Cardiac muscle cell (in vitro differentiated cells and primary cell): Measurements from ENCODE around the gene EID1. TPM values are rescaled to one million over a fixed set of nuclear protein-coding genes. Genes with fewer than 3 reads are reported as not detected.

Experiments
- DNase-seq, 2 donors: peaks; one replicate each; pipeline versions ENCODE4 v3.0.0 to v3.0.0-alpha.2; 2010 to 2017; ENCODE audit warnings: low read depth in 1 of 2, low spot score in 1 of 2
- H3K27ac ChIP-seq: fragments of 200-600 bp; sonication (generic); 2 replicates; pipeline ENCODE4 v1.5.1; 2016
- H3K27me3 ChIP-seq: fragments of 200-600 bp; sonication (generic); 2 replicates; pipeline ENCODE4 v1.6.0; 2016; ENCODE audit warnings: control low read depth
- H3K36me3 ChIP-seq: fragments of 200-600 bp; sonication (generic); 2 replicates; pipeline ENCODE4 v1.5.1; 2016; ENCODE audit warnings: control low read depth
- H3K4me1 ChIP-seq: fragments of 200-600 bp; sonication (generic); 2 replicates; pipeline ENCODE4 v1.8.1; 2017; ENCODE audit warnings: low read depth, mild to moderate bottlenecking, mixed run types
- H3K4me3 ChIP-seq: fragments of 200-600 bp; sonication (generic); 2 replicates; pipeline ENCODE4 v1.5.1; 2016; ENCODE audit warnings: mild to moderate bottlenecking
- H3K9me3 ChIP-seq: fragments of 200-600 bp; sonication (generic); 2 replicates; pipeline ENCODE4 v1.5.1; 2017; ENCODE audit warnings: low read depth, mild to moderate bottlenecking, control low read depth
- CTCF ChIP-seq: IDR thresholded peaks from 2 replicates; pipeline ENCODE4 v1.5.1; 2012; ENCODE audit warnings: low read depth, mild to moderate bottlenecking, low read length
- polyA plus RNA-seq: library from polyadenylated mRNA; unstranded; fragments of >200 nt; fragmentation: Nextera tagmentation; extraction: Ambion mirVana; gene quantifications from 2 replicates; pipeline ENCODE4 v1.2.1, GENCODE V29; 2016
- total RNA-seq: library from RNA; depleted of rRNA; stranded (reverse); fragments of >200 nt; gene quantifications from 2 replicates; pipeline ENCODE4 v1.2.3, GENCODE V29; 2016

Gene EID1
- total RNA-seq = 355 and 409 TPM in 2 replicates
- polyA plus RNA-seq = 361 and 422 TPM in 2 replicates

GRCh38 chr15:48877630-48878595, at the start of gene EID1:
EID1 (plus strand) TSS chr15:48878134; CDS start chr15:48878177, 43 bp downstream.
- H3K4me3 ChIP-seq = peak within 1 kb of the TSS; percentile 57
- DNase-seq = peak; percentile 95 to 98
- TF ChIP-seq CTCF = no peak
- H3K4me1 ChIP-seq = peaks cover 6% of the 10 kb centered on the region
- H3K27ac ChIP-seq = peak within 1 kb of the TSS; percentile 65
- H3K9me3 ChIP-seq = no peaks in the 10 kb centered on the region
- no peaks in the 10 kb centered on the region for H3K36me3 ChIP-seq
- H3K27me3 ChIP-seq = peaks cover 24% of the 10 kb centered on the region

- Histone ChIP-seq H3K27ac (no peak overlapping the region), H3K27me3 (no peaks in the 10 kb centered on the region), H3K9me3 (no peaks in the 10 kb centered on the region), H3K4me3 (no peak overlapping the region), H3K4me1 (no peaks in the 10 kb centered on the region), H3K36me3 (no peaks in the 10 kb centered on the region)
- no peak for TF ChIP-seq CTCF
- DNase-seq = no peak
Measured at GRCh38 chr15:48828471-48828870, 49.5 kb upstream of the EID1 start.

GRCh38 chr15:48828906-48829305, 49.0 kb upstream of the EID1 start:
- H3K27me3 ChIP-seq = no peaks in the 10 kb centered on the region
- H3K4me3 ChIP-seq = no peak overlapping the region
- no peak for TF ChIP-seq CTCF
- DNase-seq = no peak
- no peaks in the 10 kb centered on the region for H3K9me3 ChIP-seq
- no peak overlapping the region for H3K27ac ChIP-seq
- no peaks in the 10 kb centered on the region for H3K4me1 ChIP-seq
- H3K36me3 ChIP-seq = no peaks in the 10 kb centered on the region

- H3K4me1 ChIP-seq = no peaks in the 10 kb centered on the region
Measured at GRCh38 chr15:48832648-48833047, 45.3 kb upstream of the EID1 start.

GRCh38 chr15:48833526-48834239, 44.3 kb upstream of the EID1 start:
- DNase-seq = no peak
- H3K4me3 ChIP-seq = no peak overlapping the region
- H3K36me3 ChIP-seq = no peaks in the 10 kb centered on the region
- TF ChIP-seq CTCF = no peak
- H3K9me3 ChIP-seq = no peaks in the 10 kb centered on the region
- H3K27me3 ChIP-seq = no peaks in the 10 kb centered on the region
- no peak overlapping the region for H3K27ac ChIP-seq
- H3K4me1 ChIP-seq = no peaks in the 10 kb centered on the region

More at GRCh38 chr15:48832648-48833047, 45.3 kb upstream of the EID1 start:
- H3K4me3 ChIP-seq = no peak overlapping the region
- TF ChIP-seq CTCF = no peak
- H3K27ac ChIP-seq = no peak overlapping the region
- no peak for DNase-seq
- H3K9me3 ChIP-seq = no peaks in the 10 kb centered on the region
- no peaks in the 10 kb centered on the region for H3K36me3 ChIP-seq
- H3K27me3 ChIP-seq = no peaks in the 10 kb centered on the region
